Middle frontal gyrus (tissue), 1 donor: ENCODE measurements around the gene EPHB2.

Source experiments
- DNase-seq: peaks from one replicate; pipeline ENCODE4 v3.0.0-alpha.2; 2015; ENCODE audit warnings: low spot score; ENCODE audit errors: extremely low spot score

EPHB2 gene

GRCh38 chr1:22816067-22816775 is 105.6 kb downstream of the EPHB2 start:
- DNase-seq, result no peak

- no peak for DNase-seq
These were observed 106.2 kb downstream of the EPHB2 start for GRCh38 chr1:22816803-22817202.

- no peak for DNase-seq
These were observed 106.8 kb downstream of the EPHB2 start for GRCh38 chr1:22817462-22817861.

GRCh38 chr1:22818061-22818770 is 107.6 kb downstream of the EPHB2 start:
- no peak for DNase-seq

GRCh38 chr1:22819361-22819760 is 108.7 kb downstream of the EPHB2 start:
- DNase-seq, result no peak

- DNase-seq, result no peak
These were observed 110.4 kb downstream of the EPHB2 start for GRCh38 chr1:22821027-22821426.

GRCh38 chr1:22822371-22822770 is 111.7 kb downstream of the EPHB2 start:
- no peak for DNase-seq

- no peak for DNase-seq
These were observed 113.8 kb downstream of the EPHB2 start for GRCh38 chr1:22824466-22824865.

GRCh38 chr1:22824975-22825374 is 114.3 kb downstream of the EPHB2 start:
- DNase-seq, result no peak

- DNase-seq, result no peak
These were observed 115.0 kb downstream of the EPHB2 start for GRCh38 chr1:22825486-22826189.

- no peak for DNase-seq
These were observed 116.3 kb downstream of the EPHB2 start for GRCh38 chr1:22826604-22827580.

- no peak for DNase-seq
These were observed 117.2 kb downstream of the EPHB2 start for GRCh38 chr1:22827666-22828483.

- DNase-seq, result no peak
These were observed 118.1 kb downstream of the EPHB2 start for GRCh38 chr1:22828484-22829308.

- no peak for DNase-seq
These were observed 118.8 kb downstream of the EPHB2 start for GRCh38 chr1:22829309-22829989.

- no peak for DNase-seq
These were observed 119.5 kb downstream of the EPHB2 start for GRCh38 chr1:22830041-22830566.

GRCh38 chr1:22830757-22831340 is 120.2 kb downstream of the EPHB2 start:
- DNase-seq, result no peak

- no peak for DNase-seq
These were observed 121.2 kb downstream of the EPHB2 start for GRCh38 chr1:22831729-22832413.

GRCh38 chr1:22832414-22832786 is 121.8 kb downstream of the EPHB2 start:
- DNase-seq, result no peak
